Tibial nerve (tissue), 4 donors: ENCODE data around the gene UPK3A.
"Not testable (repeated sequence)": the region's sequence is repeated elsewhere in the genome, so short reads cannot be mapped to it uniquely, and the experiment has no call there.

Experiments
- EP300 ChIP-seq, 2 donors: sonication (generic); formaldehyde crosslinking; IDR thresholded peaks; one replicate each; pipeline ENCODE4 v1.6.1; 2017; ENCODE audit warnings: antibody characterized with exemption in 2 of 2, mild to moderate bottlenecking in 1 of 2
- POLR2A ChIP-seq, 2 donors: fragments of 450-650 bp; IDR thresholded peaks; one replicate each; pipeline ENCODE4 v1.6.1; 2017; ENCODE audit warnings: antibody characterized with exemption in 2 of 2, mild to moderate bottlenecking in 2 of 2, moderate library complexity in 2 of 2
- TF ChIP-seq, protein P1 (sequence below), 5 experiments: fragments of 200-600 bp in 3 of 5; fragments of 450-650 bp in 2 of 5; sonication (generic) in 3 of 5; IDR thresholded peaks; one replicate each; pipeline ENCODE4 v1.5.1; 2016 to 2019; ENCODE audit warnings: antibody characterized with exemption in 5 of 5, mild to moderate bottlenecking in 3 of 5, moderate library complexity in 2 of 5

DNA sequence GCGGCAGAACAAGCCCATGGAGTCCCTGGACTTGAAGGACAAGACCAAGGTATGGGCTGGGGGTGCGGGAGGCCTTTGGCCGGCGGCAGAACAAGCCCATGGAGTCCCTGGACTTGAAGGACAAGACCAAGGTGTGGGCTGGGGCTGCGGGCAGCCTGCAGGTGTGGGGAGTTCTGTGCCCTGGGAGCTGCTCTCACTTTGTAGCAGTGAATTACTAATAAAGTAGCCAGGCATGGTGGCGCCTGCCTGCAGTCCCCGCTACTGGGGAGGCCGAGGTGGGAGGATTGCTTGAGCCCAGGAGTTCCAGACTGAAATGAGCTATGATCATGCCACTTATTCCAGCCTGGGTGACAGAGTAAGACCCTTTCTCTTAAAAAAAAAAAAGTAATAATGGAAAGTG, 43.5 kb downstream of the UPK3A start:
- TF ChIP-seq, protein P1, sequence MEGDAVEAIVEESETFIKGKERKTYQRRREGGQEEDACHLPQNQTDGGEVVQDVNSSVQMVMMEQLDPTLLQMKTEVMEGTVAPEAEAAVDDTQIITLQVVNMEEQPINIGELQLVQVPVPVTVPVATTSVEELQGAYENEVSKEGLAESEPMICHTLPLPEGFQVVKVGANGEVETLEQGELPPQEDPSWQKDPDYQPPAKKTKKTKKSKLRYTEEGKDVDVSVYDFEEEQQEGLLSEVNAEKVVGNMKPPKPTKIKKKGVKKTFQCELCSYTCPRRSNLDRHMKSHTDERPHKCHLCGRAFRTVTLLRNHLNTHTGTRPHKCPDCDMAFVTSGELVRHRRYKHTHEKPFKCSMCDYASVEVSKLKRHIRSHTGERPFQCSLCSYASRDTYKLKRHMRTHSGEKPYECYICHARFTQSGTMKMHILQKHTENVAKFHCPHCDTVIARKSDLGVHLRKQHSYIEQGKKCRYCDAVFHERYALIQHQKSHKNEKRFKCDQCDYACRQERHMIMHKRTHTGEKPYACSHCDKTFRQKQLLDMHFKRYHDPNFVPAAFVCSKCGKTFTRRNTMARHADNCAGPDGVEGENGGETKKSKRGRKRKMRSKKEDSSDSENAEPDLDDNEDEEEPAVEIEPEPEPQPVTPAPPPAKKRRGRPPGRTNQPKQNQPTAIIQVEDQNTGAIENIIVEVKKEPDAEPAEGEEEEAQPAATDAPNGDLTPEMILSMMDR (IDR thresholded peaks at IDR 0.05): not testable (repeated sequence)
- TF ChIP-seq EP300, POLR2A (IDR thresholded peaks at IDR 0.05): not testable (repeated sequence)
